Activated CD4-positive, alpha-beta T cell treated with anti-CD3 and anti-CD28 coated beads, Interleukin-2, amount 50 U/mL, for 1 hour (primary cell): Measurements from ENCODE around the gene CAPN7.
A peak's percentile ranks its signal among the peaks of the same experiment; 100 is the strongest.

Experiments
- DNase-seq: peaks from one replicate; pipeline ENCODE4 v3.0.0-alpha.2; 2020

CAPN7 gene

DNA sequence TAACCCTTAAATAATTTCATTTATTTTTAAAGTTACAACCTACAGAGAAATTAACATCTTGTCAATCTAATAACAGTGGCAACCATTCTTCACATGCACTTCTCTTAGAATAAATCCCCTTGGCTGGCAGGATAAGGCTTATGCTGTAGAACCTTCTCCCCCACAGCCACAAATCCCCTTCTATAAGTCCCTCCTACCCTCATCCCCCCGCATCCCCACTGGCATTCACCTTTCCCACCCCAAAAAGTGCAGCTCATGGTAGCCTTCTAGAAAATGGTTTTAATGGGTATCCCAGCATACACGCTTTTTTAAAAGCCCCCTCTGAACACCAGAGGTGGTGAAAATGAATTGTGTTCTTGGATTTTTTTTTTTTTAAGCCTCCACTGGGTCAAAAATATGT is 49.2 kb downstream of the CAPN7 start:
- no peak for DNase-seq

DNA sequence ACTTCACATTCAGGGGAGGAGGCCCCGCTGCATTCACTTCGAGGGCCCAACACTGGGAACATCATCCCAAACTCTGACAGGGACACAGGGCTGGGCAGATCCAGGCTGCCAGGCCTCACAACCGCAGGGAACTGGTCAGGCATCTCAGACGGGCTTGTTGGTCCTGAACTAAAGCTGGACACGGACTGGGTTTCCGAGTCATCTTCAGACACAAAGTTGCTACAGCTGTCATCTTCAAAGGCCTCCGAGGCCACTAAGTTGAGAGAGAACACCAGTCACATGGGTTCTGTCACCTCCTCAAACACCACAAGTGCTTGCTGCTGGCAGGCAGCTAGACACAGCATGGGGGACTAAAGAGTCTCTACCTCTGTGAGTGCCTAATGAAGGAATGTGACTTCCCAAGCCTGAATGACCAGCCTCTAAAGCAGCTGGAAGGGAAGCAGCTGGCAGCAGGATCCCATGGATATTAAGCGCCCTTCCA is 50.9 kb downstream of the CAPN7 start:
- no peak for DNase-seq

DNA sequence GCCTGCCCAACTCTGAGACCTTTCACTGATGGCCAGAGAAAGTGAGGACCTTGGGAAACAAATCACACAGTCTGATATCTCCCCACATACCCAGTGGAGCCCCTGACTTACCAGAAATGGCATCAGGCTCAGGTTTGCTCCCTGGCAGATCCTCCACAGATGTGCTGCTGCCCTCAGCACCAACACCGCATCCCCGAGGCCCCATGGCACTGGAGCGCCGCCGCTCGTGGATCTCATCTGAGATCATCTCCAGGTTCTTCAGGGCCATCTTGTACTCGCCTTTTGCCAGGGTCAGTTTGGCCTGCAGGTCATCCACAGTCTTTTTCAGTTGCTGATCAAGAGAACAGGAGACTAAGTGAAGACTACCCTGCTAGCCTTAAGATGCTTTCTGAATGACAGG is 52.7 kb downstream of the CAPN7 start:
- DNase-seq: no peak

- no peak for DNase-seq
Measured at GRCh38 chr3:15260531-15260930, 54.5 kb downstream of the CAPN7 start.

DNA sequence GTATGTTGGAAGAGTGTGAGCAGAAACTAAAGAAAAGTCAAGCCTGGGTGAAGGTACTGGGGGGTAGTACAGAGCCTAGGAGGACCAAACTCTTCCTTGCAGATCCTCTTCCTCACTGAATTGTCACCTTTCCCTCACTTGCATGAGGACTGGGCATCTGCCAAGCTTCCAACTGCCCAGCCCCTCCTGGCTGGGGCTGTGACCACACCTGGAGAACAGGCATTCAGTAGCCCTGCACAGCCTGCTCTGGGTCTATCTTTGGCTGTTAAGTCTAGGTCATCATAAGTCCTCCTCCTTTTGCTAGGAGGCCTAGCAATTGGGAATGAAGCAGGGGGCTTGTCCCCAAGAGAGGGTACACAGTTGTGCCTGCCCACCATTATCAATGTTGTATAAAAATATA is 55.2 kb downstream of the CAPN7 start:
- DNase-seq: no peak

DNA sequence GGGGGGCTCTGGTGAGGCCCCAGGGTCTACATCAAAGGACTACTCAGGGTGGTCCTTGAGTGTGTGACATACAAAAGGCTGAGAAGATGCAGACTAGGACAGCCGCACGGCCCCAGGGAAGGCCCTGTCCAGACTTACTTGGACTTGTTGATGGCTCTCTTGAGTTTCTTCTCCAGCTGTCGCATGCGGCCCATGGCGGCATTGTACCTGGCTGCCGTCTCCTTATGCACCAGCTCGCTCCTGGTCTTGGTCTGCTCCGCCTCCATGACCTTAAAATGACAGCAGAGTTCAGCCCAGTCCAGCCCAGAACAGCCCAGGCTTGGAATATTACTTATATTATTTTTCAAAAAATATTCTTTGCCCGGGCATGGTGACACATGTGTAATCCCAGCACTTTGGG is 56.0 kb downstream of the CAPN7 start:
- no peak for DNase-seq

GRCh38 chr3:15263120-15263519 is 57.1 kb downstream of the CAPN7 start:
- no peak for DNase-seq

DNA sequence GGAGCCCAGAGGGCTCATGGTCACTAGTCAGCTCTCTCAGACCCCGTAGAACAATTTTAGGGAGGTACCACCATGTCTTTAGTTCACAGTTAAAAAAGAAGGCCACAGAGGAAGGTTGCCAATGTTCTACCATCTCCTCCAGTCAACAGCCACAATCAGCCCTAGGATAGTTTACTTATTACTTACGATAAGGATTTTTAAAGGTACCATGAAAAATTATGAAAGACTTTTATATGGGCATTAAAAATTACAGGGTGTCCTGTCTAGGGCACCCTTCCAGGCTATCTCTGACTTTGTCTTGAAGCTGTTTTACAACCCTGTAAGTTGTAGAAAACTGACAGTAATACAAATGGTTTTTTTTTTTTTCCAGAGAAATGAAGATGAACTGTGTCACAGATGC is 57.9 kb downstream of the CAPN7 start:
- no peak for DNase-seq

- DNase-seq: no peak
Measured at GRCh38 chr3:15264486-15264885, 58.4 kb downstream of the CAPN7 start.

- no peak for DNase-seq
Measured at GRCh38 chr3:15265655-15266509, 59.8 kb downstream of the CAPN7 start.

- DNase-seq: no peak
Measured at GRCh38 chr3:15266510-15267376, 60.7 kb downstream of the CAPN7 start.

GRCh38 chr3:15267502-15267901 is 61.5 kb downstream of the CAPN7 start:
- no peak for DNase-seq

GRCh38 chr3:15268033-15268631 is 62.1 kb downstream of the CAPN7 start:
- DNase-seq: peak; percentile 85

GRCh38 chr3:15269091-15269989 is 63.3 kb downstream of the CAPN7 start:
- peak; percentile 82 for DNase-seq

DNA sequence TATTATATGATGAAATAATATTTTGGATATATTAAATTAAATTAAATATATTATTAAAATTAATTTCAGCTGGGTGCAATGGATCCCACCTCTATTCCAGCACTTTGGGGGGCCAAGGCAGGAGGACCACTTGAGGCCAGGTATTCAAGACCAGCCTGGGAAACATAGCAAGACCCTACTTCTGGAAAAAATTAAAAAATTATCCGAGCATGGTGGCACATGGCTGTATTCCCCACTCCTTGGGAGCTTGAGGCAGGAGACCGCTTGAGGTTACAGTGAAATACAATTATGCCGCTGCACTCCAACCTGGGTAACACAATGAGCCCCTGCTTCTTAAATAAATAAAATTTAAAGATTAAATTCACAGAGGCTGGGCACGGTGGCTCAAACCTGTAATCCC is 65.0 kb downstream of the CAPN7 start:
- DNase-seq: no peak

GRCh38 chr3:15271785-15272381 is 65.8 kb downstream of the CAPN7 start:
- peak; percentile 76 for DNase-seq

GRCh38 chr3:15272426-15273196 is 66.6 kb downstream of the CAPN7 start:
- DNase-seq: no peak

- DNase-seq: no peak
Measured at GRCh38 chr3:15273227-15273626, 67.2 kb downstream of the CAPN7 start.

DNA sequence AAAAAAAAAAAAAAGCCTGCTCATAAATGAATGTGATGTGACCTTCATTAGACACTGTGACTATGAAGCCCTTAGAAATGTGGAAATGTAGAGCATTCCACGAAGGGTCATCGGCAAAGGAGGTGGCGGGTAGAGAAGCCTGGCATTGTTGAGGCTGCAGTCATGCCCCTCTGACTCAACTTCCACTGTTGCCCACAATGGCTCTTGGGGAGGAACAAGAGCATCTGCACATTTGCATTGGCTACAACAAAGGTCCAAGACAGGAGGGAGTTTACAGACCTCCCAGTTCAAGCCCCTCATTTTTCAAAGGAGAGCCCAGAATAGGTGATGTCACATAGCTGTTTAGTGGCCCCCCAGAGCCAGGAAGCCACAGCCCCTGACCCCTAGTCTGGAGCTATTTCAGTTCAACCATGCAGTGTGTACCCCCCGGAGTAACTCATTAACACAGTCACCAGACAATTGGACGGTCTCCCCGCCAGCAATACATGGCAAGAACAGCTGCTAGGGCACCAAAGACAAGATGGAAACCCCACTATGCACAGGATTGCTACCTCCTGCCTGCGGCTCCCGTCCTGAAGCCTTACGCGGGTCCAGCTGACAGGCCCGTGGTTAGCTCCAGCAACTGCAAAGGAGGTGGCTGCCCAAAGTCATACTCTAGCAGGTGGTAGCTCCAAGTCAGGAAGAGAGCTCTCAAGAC is 70.1 kb downstream of the CAPN7 start:
- DNase-seq: no peak

GRCh38 chr3:15277861-15278500 is 71.9 kb downstream of the CAPN7 start:
- no peak for DNase-seq
